EL (cell line): ENCODE results near the gene FAM107B.

ENCODE experiments used
- DNase-seq: peaks from one replicate; pipeline ENCODE4 v3.0.0-alpha.2; 2016

Gene FAM107B

DNA sequence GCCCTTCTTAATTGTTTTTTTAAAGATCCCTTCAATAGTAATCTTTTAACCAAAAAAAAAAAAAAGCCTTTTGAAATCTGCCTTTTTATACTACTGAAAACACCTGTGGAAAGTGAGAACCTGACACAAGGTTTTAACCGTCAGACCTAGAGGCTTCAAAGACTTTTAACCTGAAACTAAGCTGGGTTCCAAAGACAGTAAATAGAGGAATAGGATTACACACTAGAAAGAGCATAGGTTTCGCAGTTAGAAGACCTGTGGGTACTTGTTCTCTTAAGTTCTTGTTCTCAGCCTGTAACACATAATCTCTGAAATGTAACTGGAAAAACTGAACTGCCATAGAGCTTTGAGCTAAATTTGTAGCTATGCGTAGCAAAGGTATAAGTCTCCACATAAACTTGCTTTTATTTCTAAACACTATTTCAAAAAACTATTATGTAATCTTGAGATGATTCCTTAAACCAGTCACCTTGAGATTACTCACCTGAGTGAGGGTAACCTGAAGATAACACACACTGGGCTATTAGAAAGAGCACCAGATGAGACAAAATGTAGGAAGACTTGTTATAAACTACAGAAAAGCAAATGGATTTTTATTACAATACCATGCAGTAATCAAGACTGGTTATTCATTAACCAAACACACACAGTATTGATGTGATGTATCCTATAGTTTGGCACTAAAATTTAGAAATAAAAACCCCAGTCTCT, 247.4 kb downstream of the FAM107B start:
- no peak for DNase-seq

DNA sequence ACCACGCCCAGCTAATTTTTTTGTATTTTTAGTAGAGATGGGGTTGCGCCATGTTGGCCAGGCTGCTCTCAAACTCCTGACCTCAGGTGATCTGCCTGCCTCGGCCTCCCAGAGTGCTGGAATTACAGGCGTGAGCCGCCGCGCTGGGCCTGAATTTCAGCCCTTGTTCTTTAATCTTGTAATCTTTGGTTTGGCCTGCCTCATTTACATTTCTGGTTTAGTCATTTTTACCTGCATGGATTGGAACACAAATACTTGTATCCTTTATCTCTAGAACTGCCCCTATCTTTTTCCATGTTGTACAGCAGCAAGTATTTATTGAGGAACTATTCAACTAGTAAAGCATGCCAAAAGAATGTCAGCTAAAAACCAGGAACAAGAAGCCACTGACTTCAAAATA, 248.4 kb downstream of the FAM107B start:
- DNase-seq: no peak

GRCh38 chr10:14524691-14525324, 249.9 kb downstream of the FAM107B start:
- DNase-seq: no peak

GRCh38 chr10:14523286-14523685, 251.4 kb downstream of the FAM107B start:
- DNase-seq: no peak

- DNase-seq: no peak
Observed at GRCh38 chr10:14519785-14520184, 254.9 kb downstream of the FAM107B start.

DNA sequence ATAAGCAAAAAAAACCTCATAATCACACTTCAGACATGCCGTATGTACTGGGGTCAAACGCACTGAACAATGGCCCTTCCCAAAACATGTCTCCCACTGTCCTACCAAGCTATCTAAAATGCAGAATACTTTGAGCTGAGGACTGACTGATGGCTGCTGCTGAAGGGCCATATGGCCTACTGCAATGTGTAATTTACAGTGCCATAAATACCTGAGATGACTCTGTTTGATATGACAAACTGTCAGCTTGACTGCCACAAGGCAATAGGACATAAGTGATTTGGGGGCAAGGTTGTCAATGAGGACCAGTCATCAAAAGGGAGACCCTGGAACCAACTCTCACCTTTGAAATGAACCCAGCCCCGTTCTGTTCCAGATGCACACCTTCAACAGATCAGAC, 256.5 kb downstream of the FAM107B start:
- no peak for DNase-seq

DNA sequence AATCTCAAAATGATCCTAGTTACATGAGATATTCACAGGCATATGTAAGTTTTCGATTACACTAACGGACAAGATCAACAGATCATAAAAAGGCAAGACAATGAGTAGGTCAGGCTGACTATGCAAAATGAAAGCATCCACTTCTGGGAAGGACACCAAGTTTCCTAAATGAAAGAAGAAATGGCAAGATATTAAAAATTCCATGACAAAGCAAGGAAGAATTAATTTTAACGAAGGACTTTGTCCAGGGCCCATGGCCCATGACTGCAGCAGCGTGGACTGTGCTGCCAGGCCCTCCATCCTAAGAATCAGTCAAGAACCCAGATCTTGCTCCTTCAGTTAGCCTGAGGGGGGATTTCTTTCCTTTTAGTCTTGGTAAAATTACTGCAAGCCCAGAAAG, 261.6 kb downstream of the FAM107B start:
- DNase-seq: no peak

GRCh38 chr10:14510346-14510745, 264.4 kb downstream of the FAM107B start:
- DNase-seq: no peak

- no peak for DNase-seq
Observed at GRCh38 chr10:14508725-14509124, 266.0 kb downstream of the FAM107B start.

GRCh38 chr10:14507781-14508180, 266.9 kb downstream of the FAM107B start:
- DNase-seq: no peak

DNA sequence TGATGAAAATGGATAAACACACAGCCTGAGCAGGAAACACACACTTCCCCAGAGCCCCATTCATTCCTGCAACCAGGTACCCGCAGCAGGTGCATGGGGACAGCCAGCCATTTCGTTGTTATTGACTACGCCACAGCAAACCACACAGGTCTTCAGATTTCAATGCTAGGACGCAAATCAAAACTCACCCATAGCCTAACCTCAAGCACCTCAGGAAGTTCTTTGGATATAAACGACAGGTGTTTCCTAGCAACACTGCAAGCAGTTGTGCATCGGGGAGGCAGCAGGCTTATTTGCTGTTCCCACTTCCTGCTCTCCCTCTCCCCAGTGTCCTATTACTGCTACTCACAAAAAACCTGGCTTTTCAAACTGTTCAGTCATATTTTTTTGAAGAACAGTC, 267.5 kb downstream of the FAM107B start:
- no peak for DNase-seq

- no peak for DNase-seq
Observed at GRCh38 chr10:14502431-14502830, 272.3 kb downstream of the FAM107B start.

- no peak for DNase-seq
Observed at GRCh38 chr10:14500172-14500765, 274.4 kb downstream of the FAM107B start.

- no peak for DNase-seq
Observed at GRCh38 chr10:14499601-14499904, 275.1 kb downstream of the FAM107B start.

- DNase-seq: no peak
Observed at GRCh38 chr10:14498326-14498725, 276.4 kb downstream of the FAM107B start.

GRCh38 chr10:14491811-14492210, 282.9 kb downstream of the FAM107B start:
- DNase-seq: peak; percentile 21

DNA sequence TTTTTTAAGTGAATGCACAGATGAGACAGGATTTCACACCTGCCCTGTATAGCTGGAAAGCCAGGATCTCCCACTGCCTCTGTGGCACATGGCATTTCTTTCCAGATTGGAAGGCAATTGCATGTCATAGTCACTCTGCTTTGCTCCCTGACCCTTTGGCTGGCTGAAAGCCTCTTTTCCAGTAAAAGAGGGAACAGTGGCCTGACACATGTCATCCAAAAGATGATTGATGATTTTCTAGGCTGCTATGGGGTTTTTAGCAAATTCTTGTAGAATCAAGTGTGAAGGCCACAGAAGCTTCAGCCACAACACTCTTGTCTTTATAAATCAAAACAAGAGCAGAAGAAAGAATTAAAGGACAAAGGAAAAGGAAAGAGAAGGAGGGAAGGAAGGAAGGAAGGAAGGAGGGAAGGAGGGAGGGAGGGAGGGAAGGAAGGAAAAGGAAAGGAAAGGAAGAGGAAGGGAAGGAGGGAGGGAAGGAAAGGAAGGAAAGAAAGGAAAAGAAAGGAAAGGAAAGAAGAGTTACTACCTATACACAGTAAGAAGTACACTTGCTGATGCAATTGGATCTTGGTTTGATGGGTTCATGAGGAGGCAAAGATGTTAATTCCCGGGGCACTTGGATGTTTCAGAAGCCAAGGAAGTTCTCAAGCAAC, 285.0 kb downstream of the FAM107B start:
- DNase-seq: no peak

- DNase-seq: no peak
Observed at GRCh38 chr10:14487488-14487883, 287.2 kb downstream of the FAM107B start.

DNA sequence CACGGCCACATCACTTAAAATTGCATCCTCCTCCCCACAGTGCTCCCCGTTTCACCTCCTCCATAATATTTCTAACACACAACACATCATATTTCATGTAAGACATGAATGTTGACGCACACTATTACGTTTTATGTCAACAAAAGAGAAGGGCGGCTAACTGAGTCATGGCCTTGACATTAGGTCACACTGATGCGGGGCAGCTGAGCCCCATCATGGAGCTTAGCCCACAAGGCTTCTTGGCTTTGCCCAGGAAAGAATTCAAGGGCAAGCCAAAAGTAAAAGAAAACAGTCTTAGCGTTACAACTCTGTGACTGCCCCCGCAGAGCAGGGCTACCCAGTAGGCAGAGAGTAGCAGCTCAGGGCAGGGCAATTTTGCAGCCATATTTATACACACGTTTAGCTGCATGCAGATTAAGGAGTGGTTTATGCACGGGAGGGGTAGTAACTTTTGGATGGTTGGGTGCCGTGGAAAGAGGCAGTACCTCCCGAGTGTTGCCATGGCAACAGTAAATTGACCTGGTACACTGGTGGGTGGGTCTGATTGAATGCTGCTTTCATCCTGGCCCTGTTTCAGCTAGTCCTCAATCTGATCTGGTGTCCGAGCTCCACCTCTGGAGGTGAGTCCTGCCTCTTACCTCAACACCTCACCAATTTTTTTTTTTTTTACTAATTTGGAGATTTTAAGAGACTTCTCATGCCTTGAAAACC, 287.8 kb downstream of the FAM107B start:
- no peak for DNase-seq

DNA sequence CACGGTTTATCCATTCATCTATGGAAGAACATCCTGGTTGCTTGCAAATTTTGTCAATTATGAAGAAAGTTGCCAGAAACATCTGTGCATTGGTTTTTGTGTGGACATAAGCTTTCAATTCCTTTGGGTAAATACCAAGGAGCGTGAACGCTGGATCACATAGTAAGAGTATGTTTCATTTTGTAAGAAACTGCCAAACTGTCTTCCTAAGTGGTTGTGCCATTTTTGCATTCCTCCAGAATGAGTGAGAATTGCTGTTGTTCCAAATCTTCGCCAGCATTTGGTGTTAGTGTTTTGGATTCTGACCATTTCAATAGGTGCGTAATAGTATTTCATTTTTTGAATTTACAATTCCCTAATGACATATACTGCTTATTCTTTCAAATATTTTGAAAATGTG, 288.7 kb downstream of the FAM107B start:
- no peak for DNase-seq

DNA sequence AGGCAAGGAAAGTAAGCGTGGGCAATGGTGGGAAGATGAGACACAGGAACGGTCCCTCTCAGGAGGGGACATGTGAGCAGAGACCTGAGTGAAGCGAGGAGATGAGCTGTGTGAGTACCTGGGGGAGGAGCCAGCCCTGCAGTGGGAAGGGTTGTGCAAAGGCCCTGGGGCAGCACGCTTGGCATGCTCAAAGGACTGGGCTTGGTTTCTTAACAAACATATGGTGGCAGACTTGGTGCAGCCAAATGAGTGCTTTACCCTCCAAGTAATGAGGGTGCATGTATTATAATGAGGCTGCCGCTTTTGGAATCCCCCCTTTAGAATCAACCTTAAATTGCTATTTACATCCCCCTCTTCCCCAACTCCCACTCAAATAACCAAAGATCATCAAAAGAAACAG, 291.3 kb downstream of the FAM107B start:
- no peak for DNase-seq

- peak; percentile 25 for DNase-seq
Observed at GRCh38 chr10:14481752-14482151, 292.9 kb downstream of the FAM107B start.

GRCh38 chr10:14481014-14481413, 293.7 kb downstream of the FAM107B start:
- DNase-seq: no peak
